Measurements from ENCODE around the gene PHF21B.
"Not testable (repeated sequence)": the region's sequence is repeated elsewhere in the genome, so short reads cannot be mapped to it uniquely, and the experiment has no call there.

The PHF21B gene

DNA sequence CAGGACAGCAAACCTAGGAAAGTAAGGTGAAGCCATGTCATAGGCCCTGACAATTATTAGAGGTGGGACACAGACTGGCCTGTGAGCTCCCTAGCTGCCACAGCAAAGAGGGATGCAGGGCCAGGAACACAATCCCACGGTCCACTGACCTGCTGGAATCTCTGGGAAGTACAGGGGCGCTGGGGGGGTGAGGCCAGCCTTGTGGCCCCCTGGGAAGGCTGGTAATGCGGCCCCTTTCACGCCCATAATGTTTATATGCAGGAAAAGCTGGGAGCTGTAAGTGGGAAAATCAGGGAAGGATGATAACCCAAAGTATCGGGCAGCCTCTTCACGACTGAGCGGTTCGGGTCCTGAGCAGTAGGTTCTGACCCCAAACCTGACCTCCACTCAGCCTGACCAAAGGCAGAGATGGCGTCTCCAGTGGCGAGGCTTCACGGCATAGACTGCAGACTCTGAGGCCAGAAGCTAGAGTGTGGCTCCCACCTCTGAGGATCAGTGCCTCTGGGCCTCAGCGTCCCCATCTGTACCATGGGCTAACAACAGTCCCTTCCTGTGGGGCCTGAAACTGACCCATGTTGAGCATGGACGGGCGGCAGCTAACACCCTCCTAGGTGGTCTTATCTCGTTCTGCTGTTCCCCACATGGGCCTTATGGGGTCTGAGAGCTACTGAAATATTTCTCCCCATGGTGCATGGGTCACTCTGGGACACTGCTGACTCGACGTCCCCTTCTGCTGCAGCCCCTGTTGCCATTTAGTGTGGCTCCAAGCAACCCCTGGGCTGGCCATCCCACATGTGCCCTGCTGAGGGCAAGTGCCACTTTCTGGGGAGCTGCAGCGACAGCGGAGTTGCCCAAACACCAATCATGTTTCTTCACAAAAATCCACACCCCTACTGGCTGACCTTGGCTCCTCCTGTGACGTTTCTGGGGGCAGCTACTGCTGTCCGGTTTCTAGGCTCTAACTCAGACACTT lies 101.8 kb downstream of the PHF21B start:
- DNase-seq (ENCODE audit: low read depth) = no peak
- H3K4me3 ChIP-seq (ENCODE audit: low read depth, low read length) = no peak overlapping the region

- no peak for DNase-seq (ENCODE audit: low read depth)
- H3K4me3 ChIP-seq (ENCODE audit: low read depth, low read length) = no peak overlapping the region
Observed at GRCh38 chr22:44906999-44907644, 102.7 kb downstream of the PHF21B start.

DNA sequence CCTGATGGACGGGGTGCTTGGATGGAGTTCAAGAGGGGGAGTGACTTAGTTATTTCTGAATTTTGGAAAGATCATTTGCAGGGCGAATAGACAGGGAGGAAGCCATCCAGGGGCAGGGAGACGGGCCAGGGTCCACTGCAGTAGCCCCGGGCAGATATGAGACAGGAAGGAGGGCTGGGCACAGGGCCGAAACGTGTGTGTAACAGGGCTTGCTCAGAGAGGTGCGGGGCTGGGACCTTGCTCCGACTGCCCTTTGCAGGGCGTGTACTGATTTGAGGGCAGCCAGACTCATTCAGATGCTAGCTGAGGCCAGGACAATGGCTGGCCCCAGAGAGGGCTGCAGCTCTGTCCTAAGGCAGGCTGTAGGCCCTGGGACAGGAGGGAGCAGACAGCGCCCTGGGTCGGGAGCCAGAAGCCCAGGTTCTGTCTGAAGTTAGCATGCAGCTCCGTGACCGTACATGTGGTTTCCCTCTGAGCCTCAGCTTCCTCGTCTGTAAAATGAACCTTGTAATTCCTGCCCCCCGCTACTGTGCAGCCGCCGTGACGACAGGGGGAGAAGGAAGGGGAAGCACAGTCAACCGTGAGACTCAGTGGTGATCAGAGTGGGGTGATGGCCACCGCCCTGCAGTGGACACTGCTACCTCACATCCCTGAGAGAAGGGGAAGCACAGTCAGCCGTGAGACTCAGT lies 103.4 kb downstream of the PHF21B start:
- no peak overlapping the region for H3K4me3 ChIP-seq (ENCODE audit: low read depth, low read length)
- DNase-seq (ENCODE audit: low read depth) = no peak

DNA sequence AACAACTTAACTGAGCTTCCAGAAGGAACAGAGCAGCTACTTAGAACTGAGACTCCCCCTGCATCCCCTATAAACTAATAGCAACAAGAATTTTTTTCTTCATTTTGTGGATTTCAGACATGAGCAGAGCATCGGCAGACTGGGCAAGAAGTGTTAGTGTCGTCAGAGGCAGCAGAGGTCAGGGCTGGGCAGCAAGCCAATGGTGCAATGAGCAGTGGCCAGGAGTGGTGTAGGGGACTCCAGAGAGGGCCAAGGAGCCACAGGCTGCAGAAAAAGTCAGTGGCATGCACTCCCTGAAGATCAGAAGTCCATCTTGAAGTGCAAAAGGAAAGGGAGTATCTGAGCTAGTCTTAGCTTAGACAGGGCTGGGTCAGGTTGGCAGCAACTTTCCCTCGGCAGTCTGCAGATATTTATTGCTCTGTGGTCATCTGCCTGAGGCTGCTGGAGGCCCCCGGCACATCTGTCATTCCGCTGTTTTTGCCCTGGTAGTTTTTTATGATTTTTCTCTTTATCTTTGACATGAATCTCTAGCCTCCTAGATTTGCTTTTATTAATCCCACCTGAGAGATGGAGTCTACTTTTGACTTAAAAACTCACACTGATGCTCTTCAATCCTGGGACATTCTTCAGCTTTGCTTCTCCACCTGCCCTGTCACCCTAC lies 105.2 kb downstream of the PHF21B start:
- H3K4me3 ChIP-seq (ENCODE audit: low read depth, low read length); DNase-seq (ENCODE audit: low read depth): not testable (repeated sequence)

DNA sequence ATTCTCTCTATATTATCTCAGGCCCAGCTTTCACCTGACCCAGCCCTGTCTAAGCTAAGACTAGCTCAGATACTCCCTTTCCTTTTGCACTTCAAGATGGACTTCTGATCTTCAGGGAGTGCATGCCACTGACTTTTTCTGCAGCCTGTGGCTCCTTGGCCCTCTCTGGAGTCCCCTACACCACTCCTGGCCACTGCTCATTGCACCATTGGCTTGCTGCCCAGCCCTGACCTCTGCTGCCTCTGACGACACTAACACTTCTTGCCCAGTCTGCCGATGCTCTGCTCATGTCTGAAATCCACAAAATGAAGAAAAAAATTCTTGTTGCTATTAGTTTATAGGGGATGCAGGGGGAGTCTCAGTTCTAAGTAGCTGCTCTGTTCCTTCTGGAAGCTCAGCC lies 106.6 kb downstream of the PHF21B start:
- DNase-seq (ENCODE audit: low read depth); H3K4me3 ChIP-seq (ENCODE audit: low read depth, low read length): not testable (repeated sequence)

GRCh38 chr22:44901301-44901700 lies 108.5 kb downstream of the PHF21B start:
- DNase-seq (ENCODE audit: low read depth) = peak; percentile 2
- H3K4me3 ChIP-seq (ENCODE audit: low read depth, low read length) = no peak overlapping the region

DNA sequence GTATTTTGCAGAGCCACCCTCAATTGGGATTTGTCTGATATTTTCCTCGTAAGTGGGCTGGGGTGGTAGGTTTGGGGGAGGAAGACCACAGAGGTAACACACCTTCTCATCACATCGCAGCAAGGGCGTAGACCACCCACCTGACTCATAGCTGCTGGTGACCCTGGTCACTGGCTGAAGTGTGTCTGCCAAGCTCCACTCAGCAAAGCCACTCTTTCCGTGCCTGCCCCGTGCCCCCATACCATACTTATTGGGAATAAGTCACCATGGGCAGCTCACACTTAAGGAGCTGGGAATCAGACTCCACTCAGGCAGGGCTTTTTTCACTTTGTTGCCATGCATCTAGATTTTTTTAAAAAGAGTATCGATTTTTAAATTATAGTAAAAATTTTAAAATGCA lies 111.6 kb downstream of the PHF21B start:
- DNase-seq (ENCODE audit: low read depth) = no peak
- H3K4me3 ChIP-seq (ENCODE audit: low read depth, low read length) = no peak overlapping the region

DNA sequence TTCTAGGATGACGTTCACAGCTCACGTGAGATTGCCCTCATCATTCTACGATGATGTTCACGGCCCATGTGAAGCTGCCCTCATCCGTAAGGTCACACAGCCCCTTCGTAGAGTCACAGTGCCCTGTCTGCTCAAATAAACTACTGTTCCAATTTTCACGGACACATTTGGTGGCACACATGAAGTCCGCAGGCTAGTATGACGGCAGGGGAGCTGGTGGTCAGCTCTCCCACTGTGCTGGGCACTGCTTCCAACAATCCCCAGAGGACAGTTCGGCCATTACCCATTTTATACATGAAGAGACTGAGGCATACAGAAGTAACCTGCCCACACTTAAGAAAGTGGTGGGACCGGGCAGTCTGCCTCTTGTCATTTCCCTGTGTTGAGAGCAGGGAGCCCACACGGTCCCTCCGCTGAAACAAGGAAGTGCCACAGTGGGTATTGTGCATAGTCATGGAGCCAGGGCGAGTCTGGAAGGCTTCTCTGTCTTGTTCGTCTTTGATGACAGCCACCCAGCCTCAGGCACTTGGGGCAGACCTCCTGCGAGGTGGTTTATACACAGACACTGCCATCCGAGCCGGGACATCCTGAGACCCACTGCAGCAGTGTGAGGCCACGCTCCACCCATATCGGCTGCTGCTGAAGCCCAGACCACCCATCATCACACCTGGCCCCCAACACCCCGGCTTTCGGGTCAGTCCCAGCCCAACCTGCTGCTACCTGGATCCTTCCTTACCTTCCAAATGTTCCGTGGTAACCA lies 114.3 kb downstream of the PHF21B start:
- DNase-seq (ENCODE audit: low read depth) = no peak
- no peak overlapping the region for H3K4me3 ChIP-seq (ENCODE audit: low read depth, low read length)

- no peak overlapping the region for H3K4me3 ChIP-seq (ENCODE audit: low read depth, low read length)
- no peak for DNase-seq (ENCODE audit: low read depth)
Observed at GRCh38 chr22:44894782-44895181, 115.0 kb downstream of the PHF21B start.

- H3K4me3 ChIP-seq (ENCODE audit: low read depth, low read length) = no peak overlapping the region
- no peak for DNase-seq (ENCODE audit: low read depth)
Observed at GRCh38 chr22:44894321-44894720, 115.5 kb downstream of the PHF21B start.

GRCh38 chr22:44893731-44894080 lies 116.1 kb downstream of the PHF21B start:
- no peak for DNase-seq (ENCODE audit: low read depth)

GRCh38 chr22:44892803-44893730 lies 116.7 kb downstream of the PHF21B start:
- no peak overlapping the region for H3K4me3 ChIP-seq (ENCODE audit: low read depth, low read length)
- no peak for DNase-seq (ENCODE audit: low read depth)

More at GRCh38 chr22:44893731-44894080, 116.1 kb downstream of the PHF21B start:
- H3K4me3 ChIP-seq (ENCODE audit: low read depth, low read length) = no peak overlapping the region

- H3K4me3 ChIP-seq (ENCODE audit: low read depth, low read length) = no peak overlapping the region
- DNase-seq (ENCODE audit: low read depth) = no peak
Observed at GRCh38 chr22:44892243-44892642, 117.6 kb downstream of the PHF21B start.

- no peak overlapping the region for H3K4me3 ChIP-seq (ENCODE audit: low read depth, low read length)
- DNase-seq (ENCODE audit: low read depth) = no peak
Observed at GRCh38 chr22:44891791-44892190, 118.0 kb downstream of the PHF21B start.

GRCh38 chr22:44891293-44891747 lies 118.5 kb downstream of the PHF21B start:
- no peak overlapping the region for H3K4me3 ChIP-seq (ENCODE audit: low read depth, low read length)
- DNase-seq (ENCODE audit: low read depth) = no peak

DNA sequence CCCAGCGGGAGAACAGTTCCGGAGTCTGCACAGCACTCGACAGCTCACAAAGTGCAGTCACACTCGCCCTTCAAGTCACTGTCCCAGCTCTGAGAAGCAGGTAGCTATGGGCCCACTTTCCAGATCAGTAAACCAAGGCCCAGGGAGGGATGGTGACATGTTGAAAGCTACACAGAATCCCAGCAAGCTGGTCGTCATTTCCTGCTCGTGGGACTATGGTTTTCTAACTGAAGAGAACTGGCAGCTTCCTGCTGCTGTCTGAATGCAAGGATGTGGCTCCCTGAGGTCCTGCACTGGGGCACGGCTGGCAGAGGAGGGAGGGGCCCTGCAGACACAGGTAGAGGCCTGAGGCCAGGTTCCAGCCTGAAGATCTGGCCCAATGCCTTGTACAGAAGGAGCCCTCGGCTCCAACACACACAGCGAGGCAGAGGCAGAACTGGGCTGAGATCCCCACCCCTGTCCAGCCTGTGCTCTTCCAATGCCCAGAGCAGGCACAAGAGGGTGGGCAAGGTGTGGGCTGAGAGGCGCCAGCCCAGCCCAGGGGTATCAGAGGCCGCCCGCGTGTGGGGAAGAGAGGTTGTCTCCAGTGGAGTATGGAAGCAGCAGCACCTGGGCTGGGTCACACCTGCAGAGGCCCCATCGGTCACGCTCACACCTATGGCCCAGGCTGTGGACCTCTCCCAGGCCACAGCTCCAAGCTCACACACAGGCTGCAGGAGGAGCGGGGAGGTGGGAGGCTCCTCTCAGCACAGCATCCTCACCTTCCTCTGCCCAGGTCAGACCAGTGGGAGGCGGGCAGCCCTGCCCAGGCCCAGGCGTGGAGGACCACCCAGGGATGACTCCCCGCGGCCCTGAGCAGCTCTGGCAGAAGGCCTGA lies 119.2 kb downstream of the PHF21B start:
- H3K4me3 ChIP-seq (ENCODE audit: low read depth, low read length) = no peak overlapping the region
- DNase-seq (ENCODE audit: low read depth) = no peak

- no peak overlapping the region for H3K4me3 ChIP-seq (ENCODE audit: low read depth, low read length)
- DNase-seq (ENCODE audit: low read depth) = no peak
Observed at GRCh38 chr22:44889255-44889878, 120.4 kb downstream of the PHF21B start.

Data from skeletal muscle cell (primary cell).